NCI-H526 (cell line): ENCODE measurements around the gene FXYD6.
A peak's percentile ranks its signal among the peaks of the same experiment; 100 is the strongest.

Experiments
- DNase-seq, 2 experiments: peaks; one replicate each; lab custom pipeline; 2025; lab: John Stamatoyannopoulos, UW

The FXYD6 gene

GRCh38 chr11:117830072-117830471 lies 46.4 kb downstream of the FXYD6 start:
- no peak for DNase-seq

- DNase-seq, result no peak
These were observed 47.1 kb downstream of the FXYD6 start for GRCh38 chr11:117829369-117829725.

GRCh38 chr11:117828611-117829368 lies 47.7 kb downstream of the FXYD6 start:
- no peak for DNase-seq

- no peak for DNase-seq
These were observed 48.6 kb downstream of the FXYD6 start for GRCh38 chr11:117827521-117828511.

GRCh38 chr11:117826832-117827231 lies 49.6 kb downstream of the FXYD6 start:
- no peak for DNase-seq

DNA sequence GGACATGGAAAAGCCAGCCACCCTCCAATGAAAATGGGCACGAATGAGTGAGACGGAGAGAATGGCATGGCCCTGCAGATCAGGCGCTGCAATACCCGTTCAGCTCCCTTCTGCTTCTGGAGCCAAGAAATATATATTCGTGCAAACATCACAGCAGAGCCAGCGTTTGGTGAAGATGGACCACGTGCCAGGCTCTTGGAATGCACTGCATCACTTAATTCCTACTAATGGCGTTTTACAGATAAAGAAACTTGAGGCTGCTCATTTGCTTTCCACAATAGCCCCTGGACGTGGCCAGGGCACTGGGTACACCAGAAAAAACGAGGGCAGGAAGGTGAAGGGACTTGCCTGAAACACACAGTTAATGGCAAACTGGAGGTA lies 50.3 kb downstream of the FXYD6 start:
- DNase-seq, result no peak

DNA sequence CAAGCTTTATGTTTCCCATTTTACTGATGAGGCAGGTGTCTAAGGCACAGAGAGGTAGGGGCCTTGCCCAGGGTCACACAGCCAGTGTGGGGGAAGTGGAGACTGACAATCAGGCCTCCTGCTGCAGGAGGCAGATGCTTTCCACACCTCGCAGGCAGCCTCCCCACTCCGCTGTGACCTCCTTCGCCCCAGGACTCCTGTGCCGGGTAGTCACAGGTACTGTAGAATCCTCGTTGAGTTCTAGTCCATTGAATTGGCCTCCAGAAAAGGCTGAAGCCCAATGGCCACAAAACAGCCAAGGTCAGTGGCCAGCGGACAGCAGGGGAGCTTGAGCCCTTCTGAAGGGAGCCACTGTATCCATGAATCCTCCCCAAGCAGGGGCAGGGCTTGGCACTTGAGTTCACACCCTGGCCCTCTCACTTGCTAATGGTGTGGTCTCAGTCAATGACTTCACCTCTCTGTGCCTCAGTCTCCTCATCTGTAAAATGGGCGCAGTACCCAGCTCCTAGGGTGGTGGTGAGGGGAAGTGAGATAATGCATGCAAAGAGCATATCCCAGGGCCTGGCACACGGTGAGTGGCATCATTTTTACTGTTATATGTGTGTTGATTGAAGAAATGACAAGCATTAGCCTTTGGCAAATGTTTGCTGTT lies 50.8 kb downstream of the FXYD6 start:
- no peak for DNase-seq

- DNase-seq, result no peak
These were observed 51.6 kb downstream of the FXYD6 start, which contains the start of gene FXYD2 for GRCh38 chr11:117824571-117825537. Gene FXYD2, minus strand, starts transcription at chr11:117824744. Its CDS starts 66 bp downstream, at chr11:117824678.

GRCh38 chr11:117823946-117824420 lies 52.5 kb downstream of the FXYD6 start:
- no peak for DNase-seq

GRCh38 chr11:117823294-117823945 lies 53.0 kb downstream of the FXYD6 start:
- DNase-seq, result peak; percentile 59 to 74

- DNase-seq, result peak; percentile 38 to 77
These were observed 54.1 kb downstream of the FXYD6 start for GRCh38 chr11:117822074-117823033.

- no peak for DNase-seq
These were observed 55.0 kb downstream of the FXYD6 start for GRCh38 chr11:117821431-117821830.

GRCh38 chr11:117820516-117820915 lies 55.9 kb downstream of the FXYD6 start:
- peak in 1 of 2 experiments; percentile 47 for DNase-seq

GRCh38 chr11:117820071-117820470 lies 56.4 kb downstream of the FXYD6 start:
- DNase-seq, result peak; percentile 77 to 85

DNA sequence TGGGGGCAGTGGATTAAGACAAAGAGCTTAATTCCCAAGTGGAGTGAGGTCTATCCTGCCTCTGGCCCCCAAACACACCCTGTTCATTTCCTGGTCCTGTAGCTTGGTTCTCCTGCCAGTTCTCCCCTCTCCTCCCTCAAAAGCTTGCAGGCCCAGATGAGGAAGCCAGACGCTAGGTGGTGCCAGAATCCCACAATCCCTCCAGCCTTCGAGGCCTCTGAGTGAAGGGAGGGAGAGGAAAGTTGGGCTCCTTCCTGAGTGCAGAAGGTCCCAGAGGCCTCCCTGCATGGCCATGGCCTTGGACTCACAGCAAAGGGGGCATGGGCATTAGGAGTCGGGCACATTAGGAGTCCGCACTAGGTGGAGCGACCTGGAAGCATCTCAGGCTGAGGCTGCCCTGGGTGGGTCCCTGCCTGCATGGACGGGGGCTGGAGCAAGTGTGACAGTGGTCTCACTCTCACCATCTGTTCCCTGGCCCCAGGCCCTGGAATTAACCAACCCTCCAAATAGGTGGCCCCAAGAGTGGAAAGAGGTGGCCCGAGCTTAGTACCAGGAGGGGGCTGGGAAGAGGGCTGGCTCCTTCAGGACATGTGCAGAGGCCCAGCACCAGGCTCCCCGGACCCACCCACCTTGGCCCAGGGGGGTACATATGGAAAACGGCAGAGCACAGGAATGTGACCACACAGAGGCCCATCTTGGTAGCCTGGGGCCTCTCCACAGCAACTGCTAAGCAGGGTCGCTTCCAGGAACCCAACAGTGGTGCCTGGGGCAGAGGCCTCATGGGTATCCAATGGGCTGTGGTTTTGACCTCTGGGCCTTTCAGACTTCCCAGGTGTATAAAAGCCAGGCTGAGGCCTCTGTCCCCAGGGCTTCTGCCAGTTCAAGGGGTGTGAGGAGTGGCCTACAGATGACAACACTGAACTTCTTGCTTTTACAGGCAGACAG lies 57.1 kb downstream of the FXYD6 start:
- peak; percentile 90 to 99 for DNase-seq

DNA sequence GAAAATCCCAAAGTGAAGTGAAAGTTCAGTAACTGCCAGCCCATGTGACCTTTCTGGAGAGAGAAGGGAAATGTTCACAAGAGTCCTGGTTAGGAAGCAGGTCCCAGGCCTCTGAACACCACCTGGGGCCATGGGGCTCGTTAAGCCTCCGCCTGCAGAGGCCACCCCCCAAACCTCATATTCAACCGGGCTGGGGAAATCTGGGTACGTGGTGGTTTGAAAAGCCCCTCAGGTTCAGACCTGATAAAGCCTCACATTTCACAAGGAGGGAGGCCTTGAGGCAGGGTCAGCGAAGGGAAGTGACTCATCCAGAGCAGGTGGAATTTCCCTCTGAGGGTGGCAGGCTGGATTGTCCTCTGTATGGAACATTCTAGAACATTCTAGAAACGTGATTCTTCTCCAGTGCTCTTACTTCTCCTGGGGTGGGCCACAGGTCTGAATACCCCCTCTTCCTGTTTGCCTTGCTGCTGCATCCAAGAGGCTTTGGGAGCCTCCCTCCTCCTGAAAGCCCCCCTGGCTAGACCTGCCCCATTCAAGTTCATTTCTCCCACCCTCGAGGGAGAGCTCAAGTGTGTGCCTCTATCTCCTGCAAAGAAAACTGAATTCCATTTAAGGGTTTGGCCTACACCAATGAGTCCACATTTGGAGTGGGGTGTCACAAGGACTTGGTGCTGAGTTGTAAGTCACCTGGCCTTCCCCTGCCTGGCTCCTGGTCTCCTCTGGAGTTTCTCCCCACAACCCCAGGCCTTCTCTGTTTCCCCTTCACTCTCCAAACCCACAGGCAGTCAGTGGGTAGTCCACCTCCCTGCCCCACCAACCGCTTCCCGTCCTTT lies 58.2 kb downstream of the FXYD6 start:
- no peak for DNase-seq

DNA sequence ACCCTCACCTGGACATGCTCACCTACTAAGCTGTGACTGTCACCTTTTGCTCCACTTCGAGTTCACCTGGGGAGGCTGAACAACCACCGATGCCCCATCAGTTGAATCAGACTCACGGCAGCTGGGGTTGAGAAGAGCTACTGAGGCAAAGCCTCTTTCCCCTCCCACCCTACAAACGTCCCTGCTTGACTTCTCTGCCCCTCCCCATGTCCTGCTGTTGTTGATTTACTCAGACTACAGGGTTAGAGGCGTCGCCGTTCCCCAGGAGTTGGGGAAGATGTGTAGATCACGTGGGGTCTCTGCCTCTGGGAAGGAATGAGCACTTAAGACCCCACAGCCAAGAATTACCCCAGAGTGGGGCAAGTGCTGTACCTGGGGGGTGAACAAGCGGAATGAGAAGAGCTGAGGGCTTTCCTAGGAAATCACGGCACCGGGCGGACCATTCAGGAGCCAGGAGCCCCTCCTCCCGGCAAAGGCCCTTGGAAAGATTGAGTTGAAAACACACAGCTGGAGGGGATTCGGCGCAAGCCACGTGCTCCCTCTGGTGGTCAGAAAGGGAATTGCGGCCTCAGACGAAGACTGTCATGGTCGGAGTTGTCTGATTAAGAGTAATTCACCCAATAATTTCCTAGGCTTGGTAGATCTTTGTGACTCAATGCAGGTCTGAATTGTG lies 59.0 kb downstream of the FXYD6 start:
- DNase-seq, result peak; percentile 72 to 95
